Mesodermal cell (in vitro differentiated cells): ENCODE measurements around the gene NT5E. TPM values are rescaled to one million over a fixed set of nuclear protein-coding genes. Genes with fewer than 3 reads are reported as not detected.
"Not testable (repeated sequence)": the region's sequence is repeated elsewhere in the genome, so short reads cannot be mapped to it uniquely, and the experiment has no call there.

ENCODE experiments used
- H3K27ac ChIP-seq: 2 replicates; pipeline ENCODE4 v1.7.0; 2013; ENCODE audit warnings: mild to moderate bottlenecking, low read depth, low read length, moderate library complexity; ENCODE audit not compliant: severe bottlenecking
- H3K36me3 ChIP-seq: 2 replicates; pipeline ENCODE4 v1.7.1; 2013; ENCODE audit warnings: mild to moderate bottlenecking, low read length, moderate library complexity; ENCODE audit not compliant: control insufficient read depth, insufficient read depth
- H3K4me1 ChIP-seq: one replicate; pipeline ENCODE4 v1.7.1; 2013; ENCODE audit warnings: mild to moderate bottlenecking, low read length; ENCODE audit not compliant: insufficient read depth, control insufficient read depth, poor library complexity, severe bottlenecking
- H3K4me3 ChIP-seq: 2 replicates; pipeline ENCODE4 v1.7.0; 2013; ENCODE audit warnings: low read length, control low read depth, mild to moderate bottlenecking; ENCODE audit not compliant: insufficient read depth, poor library complexity, severe bottlenecking; ENCODE audit errors: extremely low read depth
- H3K9me3 ChIP-seq: 2 replicates; pipeline ENCODE4 v1.7.1; 2013; ENCODE audit warnings: mild to moderate bottlenecking, low read length, moderate library complexity; ENCODE audit not compliant: control insufficient read depth
- WGBS, 2 experiments: methylation state at CpG; one replicate each; pipeline ENCODE4 v1.1.5; 2013; ENCODE audit warnings: missing lambda C conversion rate in 2 of 2; ENCODE audit not compliant: insufficient coverage in 2 of 2; 5-methylcytosine and 5-hydroxymethylcytosine counted together
- polyA plus RNA-seq, 2 experiments: library from polyadenylated mRNA; stranded (reverse); fragments of 50-300 nt; gene quantifications; one replicate each; pipeline ENCODE4 v1.2.3, GENCODE V29; 2013

NT5E gene
- polyA plus RNA-seq (2013, experiment 1 of 2): 17.1 TPM
- 19.3 TPM for polyA plus RNA-seq (2013, experiment 2 of 2)

GRCh38 chr6:85449818-85450759, at the start of gene NT5E:
NT5E (plus strand) TSS chr6:85450083; CDS start chr6:85450140, 57 bp downstream.
- no peaks in the 10 kb centered on the region for H3K36me3 ChIP-seq
- peak within 1 kb of the TSS; percentile 58 for H3K4me3 ChIP-seq
- H3K4me1 ChIP-seq: peaks cover 9% of the 10 kb centered on the region
- no peaks in the 10 kb centered on the region for H3K9me3 ChIP-seq
- H3K27ac ChIP-seq: no peak within 1 kb of the TSS
- 0 to 2% methylated on average over 80 to 85 of the region's 92 CpGs for WGBS, 2 experiments

GRCh38 chr6:85400331-85400730, 49.6 kb upstream of the NT5E start:
- 80 to 83% methylated on average over 4 of the region's 4 CpGs for whole genome bisulfite sequencing, 2 experiments
- Histone ChIP-seq H3K27ac (no peak overlapping the region), H3K4me1 (peaks cover 44% of the 10 kb centered on the region)

GRCh38 chr6:85401186-85402021, 48.5 kb upstream of the NT5E start:
- 77 to 94% methylated on average over 3 to 4 of the region's 6 CpGs for WGBS, 2 experiments
- Histone ChIP-seq H3K9me3 (peaks cover 12% of the 10 kb centered on the region), H3K36me3 (no peaks in the 10 kb centered on the region), H3K27ac (peak overlapping the region; percentile 98), H3K4me1 (peaks cover 50% of the 10 kb centered on the region), H3K4me3 (no peak overlapping the region)

More at GRCh38 chr6:85400331-85400730, 49.6 kb upstream of the NT5E start:
- no peaks in the 10 kb centered on the region for H3K36me3 ChIP-seq
- H3K4me3 ChIP-seq: no peak overlapping the region
- peaks cover 12% of the 10 kb centered on the region for H3K9me3 ChIP-seq

- Histone ChIP-seq H3K36me3 (no peaks in the 10 kb centered on the region), H3K4me3 (no peak overlapping the region), H3K9me3 (peaks cover 10% of the 10 kb centered on the region), H3K4me1 (peaks cover 50% of the 10 kb centered on the region), H3K27ac (peak overlapping the region; percentile 98)
Observed at GRCh38 chr6:85402071-85402470, 47.8 kb upstream of the NT5E start.

DNA sequence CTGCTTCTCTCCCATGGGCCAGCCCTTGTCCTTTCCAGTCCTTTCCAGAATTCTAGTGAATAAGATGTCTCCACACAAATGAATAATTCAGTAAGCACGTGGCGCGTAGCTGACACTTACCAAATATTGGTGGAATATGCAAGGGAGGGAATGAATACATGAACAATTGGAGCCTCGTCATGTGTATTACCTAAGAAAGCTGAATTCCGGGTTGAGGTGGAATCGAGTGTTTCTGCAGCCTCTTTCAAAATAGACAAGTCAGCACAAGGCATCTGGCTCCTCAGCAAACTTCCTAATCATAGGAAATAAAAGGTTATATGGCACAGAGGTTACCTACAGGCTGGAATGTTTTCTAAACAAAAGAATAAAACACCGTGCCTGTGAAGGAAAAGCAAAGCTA, 47.0 kb upstream of the NT5E start:
- H3K36me3 ChIP-seq: no peaks in the 10 kb centered on the region
- peaks cover 2% of the 10 kb centered on the region for H3K9me3 ChIP-seq
- H3K4me1 ChIP-seq: peaks cover 50% of the 10 kb centered on the region
- WGBS, 2 experiments: 56 to 79% methylated on average over 4 to 5 of the region's 7 CpGs
- no peak overlapping the region for H3K4me3 ChIP-seq
- H3K27ac ChIP-seq: peak overlapping the region; percentile 98

GRCh38 chr6:85403331-85404015, 46.4 kb upstream of the NT5E start:
- Histone ChIP-seq H3K36me3 (no peaks in the 10 kb centered on the region), H3K4me3 (peak overlapping the region; percentile 9), H3K27ac (peak overlapping the region; percentile 98), H3K4me1 (peaks cover 50% of the 10 kb centered on the region), H3K9me3 (no peaks in the 10 kb centered on the region)
- 31 to 39% methylated on average over 2 of the region's 2 CpGs for WGBS, 2 experiments

GRCh38 chr6:85404016-85404563, 45.8 kb upstream of the NT5E start:
- peak overlapping the region; percentile 9 for H3K4me3 ChIP-seq
- not testable (repeated sequence) for H3K9me3 ChIP-seq, H3K36me3 ChIP-seq
- H3K4me1 ChIP-seq: peaks cover 50% of the 10 kb centered on the region
- H3K27ac ChIP-seq: peak overlapping the region; percentile 98
- 69 to 75% methylated on average over 3 of the region's 4 CpGs for WGBS, 2 experiments

DNA sequence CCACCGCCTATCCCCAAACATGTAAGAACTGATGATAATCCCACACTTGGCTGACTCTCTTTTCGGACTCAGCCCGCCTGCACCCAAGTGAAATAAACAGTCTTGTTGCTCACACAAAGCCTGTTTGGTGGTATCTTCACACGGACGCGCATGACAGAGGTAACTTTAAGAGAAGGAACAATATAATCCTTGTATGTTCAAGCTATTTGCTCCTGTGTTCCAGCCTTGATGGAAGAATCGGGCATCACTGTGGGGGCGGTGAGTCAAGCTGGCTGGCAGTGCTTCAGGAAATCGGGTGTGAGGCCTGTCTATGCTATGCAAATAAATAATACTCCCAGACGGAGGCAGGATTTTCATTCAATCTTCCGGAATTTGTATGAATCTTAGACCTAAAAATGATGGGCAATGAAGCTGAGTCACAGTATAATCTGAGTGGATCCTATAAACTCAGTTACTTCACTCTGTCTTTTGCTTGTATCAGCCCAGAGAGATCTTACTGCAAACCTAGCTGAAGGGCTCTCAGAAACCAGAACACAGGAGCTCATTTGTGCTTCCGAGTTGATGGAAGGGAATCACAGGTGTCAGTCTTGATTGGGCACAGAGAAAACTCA, 45.2 kb upstream of the NT5E start:
- no peaks in the 10 kb centered on the region for H3K9me3 ChIP-seq
- H3K27ac ChIP-seq: peak overlapping the region; percentile 98
- H3K36me3 ChIP-seq: no peaks in the 10 kb centered on the region
- H3K4me1 ChIP-seq: peaks cover 50% of the 10 kb centered on the region
- WGBS, 2 experiments: 91 to 93% methylated on average over 9 to 12 of the region's 12 CpGs
- no peak overlapping the region for H3K4me3 ChIP-seq

DNA sequence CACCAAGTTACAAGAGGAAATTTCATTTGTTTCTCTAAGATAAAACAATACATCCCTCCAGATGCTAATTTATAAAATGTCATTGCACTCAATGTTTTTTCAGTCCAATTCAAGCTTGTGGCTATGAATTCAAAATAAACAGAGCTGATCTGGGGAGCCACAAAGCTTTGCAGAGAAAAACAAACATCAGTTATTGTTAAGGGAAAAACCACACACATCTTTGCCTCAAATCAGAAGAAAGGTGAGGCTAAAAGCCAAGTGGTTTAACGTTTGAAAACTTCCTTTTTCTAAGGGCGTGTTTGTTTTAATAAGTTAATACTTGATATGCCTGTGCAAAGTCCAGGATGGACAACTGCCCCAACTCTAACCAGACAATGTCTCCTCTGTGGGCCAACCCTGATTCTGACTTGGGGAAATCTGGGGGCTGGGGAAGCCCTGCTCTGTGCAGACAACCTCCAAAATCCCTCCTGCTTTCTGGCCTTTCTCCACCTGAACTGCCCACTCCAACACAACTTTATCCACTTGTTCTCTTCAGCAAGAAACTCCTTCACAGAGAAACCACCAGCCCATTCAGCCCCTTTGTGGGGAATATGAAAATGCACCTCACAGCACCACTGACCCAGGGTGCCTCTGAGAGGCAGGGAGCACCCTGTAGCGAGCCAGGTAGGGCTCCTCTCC, 44.6 kb upstream of the NT5E start:
- WGBS, 2 experiments: 90% methylated on average over 1 of the region's 3 CpGs; no CpG with 5 or more reads in 1 of the 2 experiments
- H3K4me1 ChIP-seq: peaks cover 50% of the 10 kb centered on the region
- H3K36me3 ChIP-seq: no peaks in the 10 kb centered on the region
- H3K9me3 ChIP-seq: no peaks in the 10 kb centered on the region
- H3K27ac ChIP-seq: peak overlapping the region; percentile 98
- no peak overlapping the region for H3K4me3 ChIP-seq
